Neutrophil (primary cell): ENCODE results near the gene ATP5MC3.
"Not testable (repeated sequence)": the region's sequence is repeated elsewhere in the genome, so short reads cannot be mapped to it uniquely, and the experiment has no call there.

Experiments
- H3K27ac ChIP-seq: fragments of 200-600 bp; sonication (generic); 2 replicates; pipeline ENCODE4 v1.5.1; 2016; ENCODE audit warnings: mild to moderate bottlenecking, moderate library complexity
- H3K27me3 ChIP-seq: fragments of 200-600 bp; sonication (generic); 2 replicates; pipeline ENCODE4 v1.6.0; 2016; ENCODE audit warnings: mild to moderate bottlenecking
- H3K36me3 ChIP-seq: fragments of 200-600 bp; sonication (generic); 2 replicates; pipeline ENCODE4 v1.5.1; 2017
- H3K4me1 ChIP-seq, 2 experiments: fragments of 200-600 bp in 1 of 2; sonication (generic) in 1 of 2; 1 replicate in 1 of 2; 2 replicates in 1 of 2; pipeline versions ENCODE4 v1.5.1 to v1.6.1; 2013 to 2016; ENCODE audit warnings: low read depth in 1 of 2, low read length in 1 of 2, mild to moderate bottlenecking in 1 of 2, moderate library complexity in 1 of 2; ENCODE audit not compliant: control insufficient read depth in 1 of 2, insufficient read depth in 1 of 2
- H3K4me3 ChIP-seq, 2 experiments: fragments of 200-600 bp in 1 of 2; sonication (generic) in 1 of 2; 1 replicate in 1 of 2; 2 replicates in 1 of 2; pipeline ENCODE4 v1.5.1; 2013 to 2016; ENCODE audit warnings: low read depth in 1 of 2, low read length in 1 of 2, mild to moderate bottlenecking in 1 of 2, moderate library complexity in 1 of 2
- H3K9me3 ChIP-seq: fragments of 200-600 bp; sonication (generic); 2 replicates; pipeline ENCODE4 v1.5.1; 2016
- CTCF ChIP-seq: fragments of 200-600 bp; sonication (generic); IDR thresholded peaks from 2 replicates; pipeline ENCODE4 v1.5.1; 2016; ENCODE audit warnings: antibody characterized with exemption

The ATP5MC3 gene

GRCh38 chr2:175181104-175181876, at the start of gene ATP5MC3:
Gene ATP5MC3 (minus strand): TSS chr2:175181710. CDS start chr2:175181393, 317 bp downstream.
- Histone ChIP-seq H3K4me1 (peaks cover 16 to 17% of the 10 kb centered on the region in 2 experiments), H3K27ac (peak within 1 kb of the TSS; percentile 75), H3K27me3 (peaks cover 17% of the 10 kb centered on the region), H3K9me3 (no peaks in the 10 kb centered on the region), H3K4me3 (peak within 1 kb of the TSS; percentile 78 to 79), H3K36me3 (peaks cover 20% of the 10 kb centered on the region)
- TF ChIP-seq CTCF, result no peak

- not testable (repeated sequence) for H3K27ac ChIP-seq
These were observed 47.1 kb upstream of the ATP5MC3 start for GRCh38 chr2:175228601-175229000.

GRCh38 chr2:175228179-175228578, 46.7 kb upstream of the ATP5MC3 start:
- Histone ChIP-seq H3K27ac (no peak overlapping the region), H3K4me3 (no peak overlapping the region)
- TF ChIP-seq CTCF, result no peak

More at GRCh38 chr2:175228601-175229000, 47.1 kb upstream of the ATP5MC3 start:
- H3K9me3 ChIP-seq, H3K4me3 ChIP-seq, H3K36me3 ChIP-seq, H3K4me1 ChIP-seq: not testable (repeated sequence)
- H3K27me3 ChIP-seq, result peaks cover 62% of the 10 kb centered on the region

GRCh38 chr2:175227393-175227792, 45.9 kb upstream of the ATP5MC3 start:
- TF ChIP-seq CTCF, result no peak
- Histone ChIP-seq H3K27ac (no peak overlapping the region), H3K4me1 (no peaks in the 10 kb centered on the region), H3K36me3 (no peaks in the 10 kb centered on the region), H3K27me3 (peaks cover 69% of the 10 kb centered on the region), H3K9me3 (no peaks in the 10 kb centered on the region), H3K4me3 (no peak overlapping the region)

More at GRCh38 chr2:175228179-175228578, 46.7 kb upstream of the ATP5MC3 start:
- no peaks in the 10 kb centered on the region for H3K9me3 ChIP-seq
- H3K36me3 ChIP-seq, result no peaks in the 10 kb centered on the region
- H3K4me1 ChIP-seq, result no peaks in the 10 kb centered on the region
- H3K27me3 ChIP-seq, result peaks cover 63% of the 10 kb centered on the region

GRCh38 chr2:175220075-175220474, 38.6 kb upstream of the ATP5MC3 start:
- Histone ChIP-seq H3K4me3 (no peak overlapping the region), H3K4me1 (no peaks in the 10 kb centered on the region), H3K27ac (no peak overlapping the region), H3K36me3 (no peaks in the 10 kb centered on the region), H3K9me3 (no peaks in the 10 kb centered on the region), H3K27me3 (peaks cover 88% of the 10 kb centered on the region)
- TF ChIP-seq CTCF, result no peak

GRCh38 chr2:175218551-175218950, 37.0 kb upstream of the ATP5MC3 start:
- Histone ChIP-seq H3K27ac (no peak overlapping the region), H3K9me3 (no peaks in the 10 kb centered on the region), H3K36me3 (no peaks in the 10 kb centered on the region), H3K27me3 (peaks cover 88% of the 10 kb centered on the region), H3K4me3 (no peak overlapping the region), H3K4me1 (no peaks in the 10 kb centered on the region)
- TF ChIP-seq CTCF, result no peak
